ENCODE measurements around the gene LDLRAD4. TPM values are rescaled to one million over a fixed set of nuclear protein-coding genes. Genes with fewer than 3 reads are reported as not detected.
A peak's percentile ranks its signal among the peaks of the same experiment; 100 is the strongest.

Gene LDLRAD4
- total and polyA plus RNA-seq, 2 experiments from 2014 or later, result 0.73 to 1.9 TPM

DNA sequence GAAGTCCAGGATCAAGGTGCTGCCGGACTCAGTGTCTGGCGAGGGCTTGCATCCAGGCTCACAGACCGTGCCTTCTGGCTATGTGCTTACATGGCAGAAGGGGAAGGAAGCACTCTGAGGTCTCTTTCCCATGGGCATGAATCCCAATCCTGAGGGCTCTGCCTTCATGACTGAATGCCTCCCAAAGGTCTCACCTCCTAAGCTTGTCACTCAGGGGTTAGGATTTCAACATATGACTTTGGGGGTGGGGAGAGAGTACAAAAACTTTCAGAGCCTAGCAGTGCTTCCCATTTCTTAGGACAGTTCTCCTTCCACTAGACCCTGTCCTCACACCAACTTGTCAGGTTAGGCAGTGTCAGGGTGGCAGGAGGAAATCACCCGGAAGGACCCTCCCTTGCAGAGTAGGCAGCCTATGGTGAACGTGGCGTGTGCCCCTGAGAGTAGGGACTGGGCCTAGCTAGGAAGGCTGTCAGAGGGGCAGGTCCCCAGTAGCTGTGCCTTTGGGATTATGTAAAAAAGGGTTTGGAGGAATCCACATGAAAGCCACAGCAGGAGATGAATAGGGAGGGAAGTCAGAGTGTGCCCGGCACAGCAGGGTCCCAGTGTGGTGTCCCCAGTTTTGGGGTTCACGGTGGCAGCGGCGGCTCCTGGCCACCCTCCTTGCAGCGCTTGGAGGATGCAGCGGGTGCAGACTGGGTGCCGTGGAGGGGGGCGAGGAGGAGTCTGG, 233.3 kb downstream of the LDLRAD4 start:
- peaks cover 10% of the 10 kb centered on the region for H3K27me3 Mint-ChIP-seq (ENCODE audit: insufficient read depth, low read depth, poor library complexity)
- peaks cover 55% of the 10 kb centered on the region for H3K4me1 Mint-ChIP-seq
- no peaks in the 10 kb centered on the region; the same call in 1 of the 2 replicates for H3F3A ChIP-seq (replicated peaks; ENCODE audit: low read depth)
- H4K20me1 ChIP-seq (replicated peaks; ENCODE audit: insufficient read depth), result no peaks in the 10 kb centered on the region
- H2AFZ ChIP-seq, result no peak overlapping the region; the same call in 1 of the 2 replicates
- no peak overlapping the region for H3K4me3 ChIP-seq
- no peaks in the 10 kb centered on the region for H3K79me2 ChIP-seq (replicated peaks; ENCODE audit: insufficient read depth)
- ATAC-seq, result peak; percentile 63
- no peak overlapping the region for H3K4me2 ChIP-seq
- no peak overlapping the region for H3K27ac Mint-ChIP-seq
- H3K36me3 ChIP-seq (ENCODE audit: insufficient read depth), result no peaks in the 10 kb centered on the region
- no peaks in the 10 kb centered on the region for H3K9me2 ChIP-seq (ENCODE audit: insufficient read depth)
- DNase-seq (ENCODE audit: low spot score), result peak; percentile 15
- TF ChIP-seq POLR2AphosphoS5 (IDR thresholded peaks at IDR 0.05; ENCODE audit: low read depth) (no peak), EZH2phosphoT487 (IDR thresholded peaks at IDR 0.05; ENCODE audit: unreplicated experiment) (no peak), ZNF114 (CRISPR knock-in tag; IDR thresholded peaks at IDR 0.05) (no peak), EZH2 (IDR thresholded peaks at IDR 0.05; ENCODE audit: low read depth, unreplicated experiment) (no peak), NANOG (IDR thresholded peaks at IDR 0.05; ENCODE audit: borderline replicate concordance) (no peak), JUNB (IDR thresholded peaks at IDR 0.05; ENCODE audit: unreplicated experiment) (no peak), STAT1 (IDR thresholded peaks at IDR 0.05; ENCODE audit: unreplicated experiment) (no peak), ZNF331 (CRISPR knock-in tag; IDR thresholded peaks at IDR 0.05; ENCODE audit: low read depth) (no peak), CREB1 (CRISPR knock-in tag; IDR thresholded peaks at IDR 0.05; ENCODE audit: low read depth) (no peak)
- TF ChIP-seq, protein P1, sequence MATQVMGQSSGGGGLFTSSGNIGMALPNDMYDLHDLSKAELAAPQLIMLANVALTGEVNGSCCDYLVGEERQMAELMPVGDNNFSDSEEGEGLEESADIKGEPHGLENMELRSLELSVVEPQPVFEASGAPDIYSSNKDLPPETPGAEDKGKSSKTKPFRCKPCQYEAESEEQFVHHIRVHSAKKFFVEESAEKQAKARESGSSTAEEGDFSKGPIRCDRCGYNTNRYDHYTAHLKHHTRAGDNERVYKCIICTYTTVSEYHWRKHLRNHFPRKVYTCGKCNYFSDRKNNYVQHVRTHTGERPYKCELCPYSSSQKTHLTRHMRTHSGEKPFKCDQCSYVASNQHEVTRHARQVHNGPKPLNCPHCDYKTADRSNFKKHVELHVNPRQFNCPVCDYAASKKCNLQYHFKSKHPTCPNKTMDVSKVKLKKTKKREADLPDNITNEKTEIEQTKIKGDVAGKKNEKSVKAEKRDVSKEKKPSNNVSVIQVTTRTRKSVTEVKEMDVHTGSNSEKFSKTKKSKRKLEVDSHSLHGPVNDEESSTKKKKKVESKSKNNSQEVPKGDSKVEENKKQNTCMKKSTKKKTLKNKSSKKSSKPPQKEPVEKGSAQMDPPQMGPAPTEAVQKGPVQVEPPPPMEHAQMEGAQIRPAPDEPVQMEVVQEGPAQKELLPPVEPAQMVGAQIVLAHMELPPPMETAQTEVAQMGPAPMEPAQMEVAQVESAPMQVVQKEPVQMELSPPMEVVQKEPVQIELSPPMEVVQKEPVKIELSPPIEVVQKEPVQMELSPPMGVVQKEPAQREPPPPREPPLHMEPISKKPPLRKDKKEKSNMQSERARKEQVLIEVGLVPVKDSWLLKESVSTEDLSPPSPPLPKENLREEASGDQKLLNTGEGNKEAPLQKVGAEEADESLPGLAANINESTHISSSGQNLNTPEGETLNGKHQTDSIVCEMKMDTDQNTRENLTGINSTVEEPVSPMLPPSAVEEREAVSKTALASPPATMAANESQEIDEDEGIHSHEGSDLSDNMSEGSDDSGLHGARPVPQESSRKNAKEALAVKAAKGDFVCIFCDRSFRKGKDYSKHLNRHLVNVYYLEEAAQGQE (IDR thresholded peaks at IDR 0.05; ENCODE audit: unreplicated experiment), result no peak
- TF ChIP-seq, protein P2, sequence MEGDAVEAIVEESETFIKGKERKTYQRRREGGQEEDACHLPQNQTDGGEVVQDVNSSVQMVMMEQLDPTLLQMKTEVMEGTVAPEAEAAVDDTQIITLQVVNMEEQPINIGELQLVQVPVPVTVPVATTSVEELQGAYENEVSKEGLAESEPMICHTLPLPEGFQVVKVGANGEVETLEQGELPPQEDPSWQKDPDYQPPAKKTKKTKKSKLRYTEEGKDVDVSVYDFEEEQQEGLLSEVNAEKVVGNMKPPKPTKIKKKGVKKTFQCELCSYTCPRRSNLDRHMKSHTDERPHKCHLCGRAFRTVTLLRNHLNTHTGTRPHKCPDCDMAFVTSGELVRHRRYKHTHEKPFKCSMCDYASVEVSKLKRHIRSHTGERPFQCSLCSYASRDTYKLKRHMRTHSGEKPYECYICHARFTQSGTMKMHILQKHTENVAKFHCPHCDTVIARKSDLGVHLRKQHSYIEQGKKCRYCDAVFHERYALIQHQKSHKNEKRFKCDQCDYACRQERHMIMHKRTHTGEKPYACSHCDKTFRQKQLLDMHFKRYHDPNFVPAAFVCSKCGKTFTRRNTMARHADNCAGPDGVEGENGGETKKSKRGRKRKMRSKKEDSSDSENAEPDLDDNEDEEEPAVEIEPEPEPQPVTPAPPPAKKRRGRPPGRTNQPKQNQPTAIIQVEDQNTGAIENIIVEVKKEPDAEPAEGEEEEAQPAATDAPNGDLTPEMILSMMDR (conservative IDR thresholded peaks at IDR 0.05; ENCODE audit: low read depth in 2 of 2), result no peak
- TF ChIP-seq, protein P3, sequence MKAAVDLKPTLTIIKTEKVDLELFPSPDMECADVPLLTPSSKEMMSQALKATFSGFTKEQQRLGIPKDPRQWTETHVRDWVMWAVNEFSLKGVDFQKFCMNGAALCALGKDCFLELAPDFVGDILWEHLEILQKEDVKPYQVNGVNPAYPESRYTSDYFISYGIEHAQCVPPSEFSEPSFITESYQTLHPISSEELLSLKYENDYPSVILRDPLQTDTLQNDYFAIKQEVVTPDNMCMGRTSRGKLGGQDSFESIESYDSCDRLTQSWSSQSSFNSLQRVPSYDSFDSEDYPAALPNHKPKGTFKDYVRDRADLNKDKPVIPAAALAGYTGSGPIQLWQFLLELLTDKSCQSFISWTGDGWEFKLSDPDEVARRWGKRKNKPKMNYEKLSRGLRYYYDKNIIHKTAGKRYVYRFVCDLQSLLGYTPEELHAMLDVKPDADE (IDR thresholded peaks at IDR 0.05), result no peak
- TF ChIP-seq, protein P4, sequence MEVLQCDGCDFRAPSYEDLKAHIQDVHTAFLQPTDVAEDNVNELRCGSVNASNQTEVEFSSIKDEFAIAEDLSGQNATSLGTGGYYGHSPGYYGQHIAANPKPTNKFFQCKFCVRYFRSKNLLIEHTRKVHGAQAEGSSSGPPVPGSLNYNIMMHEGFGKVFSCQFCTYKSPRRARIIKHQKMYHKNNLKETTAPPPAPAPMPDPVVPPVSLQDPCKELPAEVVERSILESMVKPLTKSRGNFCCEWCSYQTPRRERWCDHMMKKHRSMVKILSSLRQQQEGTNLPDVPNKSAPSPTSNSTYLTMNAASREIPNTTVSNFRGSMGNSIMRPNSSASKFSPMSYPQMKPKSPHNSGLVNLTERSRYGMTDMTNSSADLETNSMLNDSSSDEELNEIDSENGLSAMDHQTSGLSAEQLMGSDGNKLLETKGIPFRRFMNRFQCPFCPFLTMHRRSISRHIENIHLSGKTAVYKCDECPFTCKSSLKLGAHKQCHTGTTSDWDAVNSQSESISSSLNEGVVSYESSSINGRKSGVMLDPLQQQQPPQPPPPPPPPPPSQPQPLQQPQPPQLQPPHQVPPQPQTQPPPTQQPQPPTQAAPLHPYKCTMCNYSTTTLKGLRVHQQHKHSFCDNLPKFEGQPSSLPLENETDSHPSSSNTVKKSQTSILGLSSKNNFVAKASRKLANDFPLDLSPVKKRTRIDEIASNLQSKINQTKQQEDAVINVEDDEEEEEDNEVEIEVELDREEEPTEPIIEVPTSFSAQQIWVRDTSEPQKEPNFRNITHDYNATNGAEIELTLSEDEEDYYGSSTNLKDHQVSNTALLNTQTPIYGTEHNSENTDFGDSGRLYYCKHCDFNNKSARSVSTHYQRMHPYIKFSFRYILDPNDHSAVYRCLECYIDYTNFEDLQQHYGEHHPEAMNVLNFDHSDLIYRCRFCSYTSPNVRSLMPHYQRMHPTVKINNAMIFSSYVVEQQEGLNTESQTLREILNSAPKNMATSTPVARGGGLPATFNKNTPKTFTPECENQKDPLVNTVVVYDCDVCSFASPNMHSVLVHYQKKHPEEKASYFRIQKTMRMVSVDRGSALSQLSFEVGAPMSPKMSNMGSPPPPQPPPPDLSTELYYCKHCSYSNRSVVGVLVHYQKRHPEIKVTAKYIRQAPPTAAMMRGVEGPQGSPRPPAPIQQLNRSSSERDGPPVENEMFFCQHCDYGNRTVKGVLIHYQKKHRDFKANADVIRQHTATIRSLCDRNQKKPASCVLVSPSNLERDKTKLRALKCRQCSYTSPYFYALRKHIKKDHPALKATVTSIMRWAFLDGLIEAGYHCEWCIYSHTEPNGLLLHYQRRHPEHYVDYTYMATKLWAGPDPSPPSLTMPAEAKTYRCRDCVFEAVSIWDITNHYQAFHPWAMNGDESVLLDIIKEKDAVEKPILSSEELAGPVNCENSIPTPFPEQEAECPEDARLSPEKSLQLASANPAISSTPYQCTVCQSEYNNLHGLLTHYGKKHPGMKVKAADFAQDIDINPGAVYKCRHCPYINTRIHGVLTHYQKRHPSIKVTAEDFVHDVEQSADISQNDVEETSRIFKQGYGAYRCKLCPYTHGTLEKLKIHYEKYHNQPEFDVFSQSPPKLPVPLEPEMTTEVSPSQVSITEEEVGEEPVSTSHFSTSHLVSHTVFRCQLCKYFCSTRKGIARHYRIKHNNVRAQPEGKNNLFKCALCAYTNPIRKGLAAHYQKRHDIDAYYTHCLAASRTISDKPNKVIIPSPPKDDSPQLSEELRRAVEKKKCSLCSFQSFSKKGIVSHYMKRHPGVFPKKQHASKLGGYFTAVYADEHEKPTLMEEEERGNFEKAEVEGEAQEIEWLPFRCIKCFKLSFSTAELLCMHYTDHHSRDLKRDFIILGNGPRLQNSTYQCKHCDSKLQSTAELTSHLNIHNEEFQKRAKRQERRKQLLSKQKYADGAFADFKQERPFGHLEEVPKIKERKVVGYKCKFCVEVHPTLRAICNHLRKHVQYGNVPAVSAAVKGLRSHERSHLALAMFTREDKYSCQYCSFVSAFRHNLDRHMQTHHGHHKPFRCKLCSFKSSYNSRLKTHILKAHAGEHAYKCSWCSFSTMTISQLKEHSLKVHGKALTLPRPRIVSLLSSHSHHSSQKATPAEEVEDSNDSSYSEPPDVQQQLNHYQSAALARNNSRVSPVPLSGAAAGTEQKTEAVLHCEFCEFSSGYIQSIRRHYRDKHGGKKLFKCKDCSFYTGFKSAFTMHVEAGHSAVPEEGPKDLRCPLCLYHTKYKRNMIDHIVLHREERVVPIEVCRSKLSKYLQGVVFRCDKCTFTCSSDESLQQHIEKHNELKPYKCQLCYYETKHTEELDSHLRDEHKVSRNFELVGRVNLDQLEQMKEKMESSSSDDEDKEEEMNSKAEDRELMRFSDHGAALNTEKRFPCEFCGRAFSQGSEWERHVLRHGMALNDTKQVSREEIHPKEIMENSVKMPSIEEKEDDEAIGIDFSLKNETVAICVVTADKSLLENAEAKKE (CRISPR knock-in tag; IDR thresholded peaks at IDR 0.05), result no peak
- no peaks in the 10 kb centered on the region; the same call in 2 of the 3 replicates for H3K9me3 Mint-ChIP-seq
- H3K4me3 Mint-ChIP-seq, result no peak overlapping the region; the same call in 2 of the 3 replicates
- peaks cover 19% of the 10 kb centered on the region for H3K4me1 ChIP-seq (ENCODE audit: insufficient read depth)
- H3K27ac ChIP-seq (ENCODE audit: low read depth), result no peak overlapping the region
- H3K27me3 ChIP-seq (ENCODE audit: insufficient read depth), result no peaks in the 10 kb centered on the region
- no peaks in the 10 kb centered on the region for H3K36me3 Mint-ChIP-seq (ENCODE audit: low read depth)

Measured in GM23338 (cell line).